ENCODE measurements around the gene ACER3.

- TF ChIP-seq JUND (IDR thresholded peaks at IDR 0.05) (no peak), CTCF (IDR thresholded peaks at IDR 0.05; ENCODE audit: low read depth, low read length, missing input control) (peak; percentile 13), YY1 (IDR thresholded peaks at IDR 0.05) (no peak), RAD21 (IDR thresholded peaks at IDR 0.05) (peak in 1 of 2 donors; percentile 31), RXRA (IDR thresholded peaks at IDR 0.05) (no peak), GABPA (IDR thresholded peaks at IDR 0.05 in 1 of 2, conservative IDR thresholded peaks at IDR 0.05 in 1 of 2) (no peak), TAF1 (conservative IDR thresholded peaks at IDR 0.05) (no peak), REST (IDR thresholded peaks at IDR 0.05) (no peak), ZBTB33 (IDR thresholded peaks at IDR 0.05) (no peak)
Observed at GRCh38 chr11:77039491-77040400, 179.0 kb downstream of the ACER3 start.

Measured in liver (tissue), 3 donors.